HepG2 (cell line): Measurements from ENCODE around the gene IQCF5. TPM values are rescaled to one million over a fixed set of nuclear protein-coding genes. Genes with fewer than 3 reads are reported as not detected.

Experiments used
- ATAC-seq: fragments of 200-7000 bp; cut with Tn5 transposase; 3 replicates; pipeline ENCODE4 v1.9.1; 2020; ENCODE audit warnings: mild to moderate bottlenecking, moderate library complexity
- BruUV-seq: library from RNA; stranded (reverse); fragments of 400-500 nt; replicated peaks from 2 replicates; lab custom pipeline; 2021; lab: Mats Ljungman, UMichigan
- CTCF ChIA-PET: fragments of 300-600 bp; formaldehyde crosslinking; extraction: SDS; loops from one replicate; lab custom pipeline; 2021; ENCODE audit warnings: low total read pairs, inconsistent platforms, low intra/inter-chr PET ratio; lab: Yijun Ruan, JAX
- POLR2A ChIA-PET: fragments of 350-600 bp; sonication (Branson Sonifier 250); formaldehyde crosslinking; loops from one replicate; lab custom pipeline; 2020; ENCODE audit warnings: antibody characterized with exemption, inconsistent platforms; lab: Yijun Ruan, JAX
- DNase-seq: peaks from one replicate; pipeline ENCODE4 v3.0.0-alpha.2; 2015; ENCODE audit warnings: low spot score
- FAIRE-seq: peaks from 3 replicates; lab custom pipeline; 2011; peaks lifted over from hg19 to GRCh38; lab: Jason Lieb, UNC
- H2AFZ ChIP-seq: one replicate; pipeline ENCODE4 v1.6.1; 2011; ENCODE audit warnings: low read length, inconsistent platforms
- H3K27ac ChIP-seq: fragments of 300-600 bp; 3 replicates; pipeline ENCODE4 v1.8.0; 2011; ENCODE audit warnings: mixed run types, mild to moderate bottlenecking, mixed read lengths, low read length, inconsistent platforms; ENCODE audit not compliant: insufficient read depth; ENCODE audit errors: extremely low read length
- H3K27me3 ChIP-seq, 2 experiments: fragments of 200-600 bp in 1 of 2; 2 replicates in 1 of 2; 3 replicates in 1 of 2; pipeline versions ENCODE4 v1.6.0 to v1.8.0; 2011; ENCODE audit warnings: low read length in 2 of 2, mild to moderate bottlenecking in 2 of 2, moderate library complexity in 2 of 2, inconsistent platforms in 1 of 2; ENCODE audit not compliant: insufficient read depth in 2 of 2, control insufficient read depth in 1 of 2
- H3K36me3 ChIP-seq, 2 experiments: fragments of 200-600 bp in 1 of 2; replicated peaks in 1 of 2; 2 replicates in 1 of 2; 3 replicates in 1 of 2; pipeline versions ENCODE4 v1.5.1 to v1.8.0; 2011; ENCODE audit warnings: low read length in 2 of 2, inconsistent platforms in 1 of 2; ENCODE audit not compliant: insufficient read depth in 2 of 2, control insufficient read depth in 1 of 2
- H3K4me1 ChIP-seq: 2 replicates; pipeline ENCODE4 v1.5.1; 2012; ENCODE audit warnings: low read length, inconsistent platforms; ENCODE audit not compliant: insufficient read depth
- H3K4me2 ChIP-seq: 2 replicates; pipeline ENCODE4 v1.6.0; 2011; ENCODE audit warnings: low read depth, low read length, inconsistent platforms
- H3K4me3 ChIP-seq, 3 experiments: fragments of 200-600 bp in 1 of 3; sonication (generic), shearing (Covaris generic) in 1 of 3; replicated peaks in 1 of 3; 2 replicates each; pipeline ENCODE4 v1.5.1; 2011 to 2016; ENCODE audit warnings: low read length in 3 of 3, inconsistent platforms in 2 of 3, low read depth in 2 of 3, mild to moderate bottlenecking in 2 of 3, control low read depth in 1 of 3, mixed read lengths in 1 of 3; ENCODE audit not compliant: insufficient read depth in 1 of 3
- H3K79me2 ChIP-seq: one replicate; pipeline ENCODE4 v1.6.1; 2011; ENCODE audit warnings: low read length, inconsistent platforms; ENCODE audit not compliant: insufficient read depth
- H3K9ac ChIP-seq: 2 replicates; pipeline ENCODE4 v1.6.0; 2011; ENCODE audit warnings: mild to moderate bottlenecking, low read depth, low read length, inconsistent platforms; ENCODE audit not compliant: insufficient read depth
- H3K9me3 ChIP-seq: 2 replicates; pipeline ENCODE4 v1.5.1; 2012; ENCODE audit warnings: mild to moderate bottlenecking, low read length
- H4K20me1 ChIP-seq: 2 replicates; pipeline ENCODE4 v1.6.0; 2011; ENCODE audit warnings: inconsistent platforms, mild to moderate bottlenecking, low read length, moderate library complexity; ENCODE audit not compliant: insufficient read depth
- AHR ChIP-seq: IDR thresholded peaks from 2 replicates; pipeline ENCODE4 v1.6.1; 2018; ENCODE audit warnings: missing genetic modification reagents, missing compliant biosample characterization
- HNRNPH1 ChIP-seq: fragments of 200-400 bp; formaldehyde crosslinking; optimal IDR thresholded peaks from 2 replicates; pipeline ENCODE3; 2017; ENCODE audit warnings: mild to moderate bottlenecking, low read depth, low read length
- KLF9 ChIP-seq: IDR thresholded peaks from 2 replicates; pipeline ENCODE4 v1.6.1; 2016; ENCODE audit warnings: low read depth
- MAFF ChIP-seq: IDR thresholded peaks from 2 replicates; pipeline ENCODE4 v1.6.1; 2011; ENCODE audit warnings: low read depth, low read length, improper control_type of control experiment
- POLR2AphosphoS2 ChIP-seq: IDR thresholded peaks from 2 replicates; pipeline ENCODE4 v1.6.1; 2011; ENCODE audit warnings: low read depth, low read length, improper control_type of control experiment
- PPARG ChIP-seq: conservative IDR thresholded peaks from 2 replicates; pipeline ENCODE4 v1.6.1; 2016; ENCODE audit warnings: missing biosample characterization, missing genetic modification reagents
- SP4 ChIP-seq: sonication (generic); formaldehyde crosslinking; IDR thresholded peaks from 2 replicates; pipeline ENCODE4 v1.8.1; 2023; ENCODE audit warnings: mild to moderate bottlenecking, missing genetic modification reagents
- ZC3H4 ChIP-seq: sonication (generic); formaldehyde crosslinking; IDR thresholded peaks from 2 replicates; pipeline ENCODE4 v1.4.0; 2020; ENCODE audit warnings: missing genetic modification reagents, borderline replicate concordance
- ZNF230 ChIP-seq: sonication (generic); formaldehyde crosslinking; IDR thresholded peaks from 2 replicates; pipeline ENCODE4 v1.4.0; 2020; ENCODE audit warnings: mild to moderate bottlenecking, missing genetic modification reagents
- ZNF441 ChIP-seq: sonication (generic); formaldehyde crosslinking; IDR thresholded peaks from 2 replicates; pipeline ENCODE4 v1.7.0; 2021; ENCODE audit warnings: missing genetic modification reagents, borderline replicate concordance
- ZNF446 ChIP-seq: sonication (generic); formaldehyde crosslinking; IDR thresholded peaks from 2 replicates; pipeline ENCODE4 v1.5.0; 2020; ENCODE audit warnings: mild to moderate bottlenecking, missing genetic modification reagents
- ZNF552 ChIP-seq: sonication (generic); formaldehyde crosslinking; IDR thresholded peaks from 2 replicates; pipeline ENCODE4 v1.9.0; 2022; ENCODE audit warnings: missing genetic modification reagents, mild to moderate bottlenecking, borderline replicate concordance
- ZNF773 ChIP-seq: sonication (generic); formaldehyde crosslinking; IDR thresholded peaks from 2 replicates; pipeline ENCODE4 v1.4.0; 2020; ENCODE audit warnings: missing genetic modification reagents, borderline replicate concordance
- ZNF883 ChIP-seq: sonication (generic); formaldehyde crosslinking; IDR thresholded peaks from 2 replicates; pipeline ENCODE4 v1.5.1; 2020; ENCODE audit warnings: mild to moderate bottlenecking, missing genetic modification reagents; ENCODE audit errors: not compliant biosample characterization
- ZSCAN29 ChIP-seq: sonication (generic); formaldehyde crosslinking; conservative IDR thresholded peaks from 2 replicates; pipeline ENCODE4 v1.4.0; 2020; ENCODE audit warnings: mild to moderate bottlenecking, missing genetic modification reagents
- WGBS: methylation state at CpG from one replicate; pipeline ENCODE4 v1.1.6; 2017; ENCODE audit warnings: low lambda C conversion rate; 5-methylcytosine and 5-hydroxymethylcytosine counted together
- in situ Hi-C: cut with HindIII; loops from 2 replicates; pipeline ENCODE4 v1.10.0; 2017; ENCODE audit warnings: low pct_unique_long_range_greater_than_20kb; ENCODE audit not compliant: extremely low pct_ligation_motif_present
- intact Hi-C: fragments of 100-400 bp; cut with micrococcal nuclease; formaldehyde crosslinking; loops from one replicate; pipeline ENCODE4 v1.10.0; 2022; ENCODE audit not compliant: unreplicated experiment
- polyA plus RNA-seq, 8 experiments: library from polyadenylated mRNA; depleted of rRNA in 3 of 8; stranded (reverse) in 7 of 8; unstranded in 1 of 8; fragments of >200 nt; fragmentation: Illumina TruSeq in 4 of 8; extraction: Trizol in 4 of 8; gene quantifications; 2 replicates each; pipeline versions ENCODE4 v1.2.1 to v1.2.3, GENCODE V29; 2011 to 2016; ENCODE audit warnings: low read depth in 4 of 8, missing spikeins in 1 of 8, mixed read lengths in 1 of 8; ENCODE audit not compliant: insufficient read depth in 1 of 8
- total RNA-seq, 5 experiments: library from RNA; depleted of rRNA; stranded (reverse); fragments of >200 nt; fragmentation: Illumina TruSeq; extraction: Trizol; gene quantifications; 2 replicates each; pipeline ENCODE4 v1.2.3, GENCODE V29; 2016; ENCODE audit warnings: low read depth in 1 of 5
- TF ChIP-seq, protein P1 (sequence below): sonication (generic); formaldehyde crosslinking; IDR thresholded peaks from 2 replicates; pipeline ENCODE4 v1.4.0; 2020; ENCODE audit warnings: low read depth, mild to moderate bottlenecking, missing genetic modification reagents
- TF ChIP-seq, protein P2 (sequence below): sonication (generic); formaldehyde crosslinking; conservative IDR thresholded peaks from 2 replicates; pipeline ENCODE4 v1.4.0; 2020; ENCODE audit warnings: missing genetic modification reagents
- TF ChIP-seq, protein P3 (sequence below): sonication (generic); formaldehyde crosslinking; IDR thresholded peaks from 2 replicates; pipeline ENCODE4 v1.8.1; 2023; ENCODE audit warnings: mild to moderate bottlenecking, missing genetic modification reagents, borderline replicate concordance
- TF ChIP-seq, protein P4 (sequence below): sonication (generic); formaldehyde crosslinking; conservative IDR thresholded peaks from 2 replicates; pipeline ENCODE4 v1.4.0; 2020; ENCODE audit warnings: missing genetic modification reagents

IQCF5 gene
- total and polyA plus RNA-seq, 2 of the 13 experiments (the other 11 are each of a cell fraction or from before 2014, with no cell fraction given), result not detected

DNA sequence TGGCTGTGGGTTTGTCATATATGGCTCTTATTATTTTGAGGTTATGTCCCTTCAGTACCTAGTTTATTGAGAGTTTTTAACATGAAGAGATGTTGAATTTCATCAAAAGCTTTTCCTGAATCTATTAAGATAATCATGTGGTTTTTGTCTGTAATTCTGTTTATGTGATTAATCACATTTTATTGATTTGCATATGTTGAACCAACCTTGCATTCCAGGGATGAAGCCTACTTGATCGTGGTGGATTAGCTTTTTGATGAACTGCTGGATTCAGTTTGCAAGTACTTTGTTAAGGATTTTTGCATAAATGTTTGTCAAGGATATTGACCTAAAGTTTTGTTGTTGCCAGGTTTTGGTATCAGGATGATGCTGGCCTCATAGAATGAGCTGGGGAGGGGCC, 47.1 kb downstream of the IQCF5 start:
- Histone ChIP-seq H3K79me2 (no peaks in the 10 kb centered on the region), H3K27ac (no peak overlapping the region), H3K4me2 (no peak overlapping the region), H3K4me3 (no peak overlapping the region), H3K4me1 (no peaks in the 10 kb centered on the region), H3K36me3 (no peaks in the 10 kb centered on the region), H2AFZ (no peak overlapping the region), H3K9me3 (peaks cover 5% of the 10 kb centered on the region; the same call in 1 of the 2 replicates), H4K20me1 (no peaks in the 10 kb centered on the region), H3K9ac (no peak overlapping the region), H3K27me3 (peaks cover 0 to 3% of the 10 kb centered on the region in 2 experiments; a peak in 1 of 5 replicates)
- TF ChIP-seq, protein P1, sequence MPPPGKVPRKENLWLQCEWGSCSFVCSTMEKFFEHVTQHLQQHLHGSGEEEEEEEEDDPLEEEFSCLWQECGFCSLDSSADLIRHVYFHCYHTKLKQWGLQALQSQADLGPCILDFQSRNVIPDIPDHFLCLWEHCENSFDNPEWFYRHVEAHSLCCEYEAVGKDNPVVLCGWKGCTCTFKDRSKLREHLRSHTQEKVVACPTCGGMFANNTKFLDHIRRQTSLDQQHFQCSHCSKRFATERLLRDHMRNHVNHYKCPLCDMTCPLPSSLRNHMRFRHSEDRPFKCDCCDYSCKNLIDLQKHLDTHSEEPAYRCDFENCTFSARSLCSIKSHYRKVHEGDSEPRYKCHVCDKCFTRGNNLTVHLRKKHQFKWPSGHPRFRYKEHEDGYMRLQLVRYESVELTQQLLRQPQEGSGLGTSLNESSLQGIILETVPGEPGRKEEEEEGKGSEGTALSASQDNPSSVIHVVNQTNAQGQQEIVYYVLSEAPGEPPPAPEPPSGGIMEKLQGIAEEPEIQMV (CRISPR knock-in tag), result no peak
- TF ChIP-seq, protein P2, sequence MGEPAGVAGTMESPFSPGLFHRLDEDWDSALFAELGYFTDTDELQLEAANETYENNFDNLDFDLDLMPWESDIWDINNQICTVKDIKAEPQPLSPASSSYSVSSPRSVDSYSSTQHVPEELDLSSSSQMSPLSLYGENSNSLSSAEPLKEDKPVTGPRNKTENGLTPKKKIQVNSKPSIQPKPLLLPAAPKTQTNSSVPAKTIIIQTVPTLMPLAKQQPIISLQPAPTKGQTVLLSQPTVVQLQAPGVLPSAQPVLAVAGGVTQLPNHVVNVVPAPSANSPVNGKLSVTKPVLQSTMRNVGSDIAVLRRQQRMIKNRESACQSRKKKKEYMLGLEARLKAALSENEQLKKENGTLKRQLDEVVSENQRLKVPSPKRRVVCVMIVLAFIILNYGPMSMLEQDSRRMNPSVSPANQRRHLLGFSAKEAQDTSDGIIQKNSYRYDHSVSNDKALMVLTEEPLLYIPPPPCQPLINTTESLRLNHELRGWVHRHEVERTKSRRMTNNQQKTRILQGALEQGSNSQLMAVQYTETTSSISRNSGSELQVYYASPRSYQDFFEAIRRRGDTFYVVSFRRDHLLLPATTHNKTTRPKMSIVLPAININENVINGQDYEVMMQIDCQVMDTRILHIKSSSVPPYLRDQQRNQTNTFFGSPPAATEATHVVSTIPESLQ, result no peak
- TF ChIP-seq, protein P3, sequence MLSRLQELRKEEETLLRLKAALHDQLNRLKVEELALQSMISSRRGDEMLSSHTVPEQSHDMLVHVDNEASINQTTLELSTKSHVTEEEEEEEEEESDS, result no peak
- no peak for TF ChIP-seq KLF9 (CRISPR knock-in tag)
- no peak for TF ChIP-seq HNRNPH1
- TF ChIP-seq POLR2AphosphoS2, result no peak
- no peak for TF ChIP-seq ZNF773 (CRISPR knock-in tag)
- no peak for TF ChIP-seq AHR (CRISPR knock-in tag)
- TF ChIP-seq, protein P4, sequence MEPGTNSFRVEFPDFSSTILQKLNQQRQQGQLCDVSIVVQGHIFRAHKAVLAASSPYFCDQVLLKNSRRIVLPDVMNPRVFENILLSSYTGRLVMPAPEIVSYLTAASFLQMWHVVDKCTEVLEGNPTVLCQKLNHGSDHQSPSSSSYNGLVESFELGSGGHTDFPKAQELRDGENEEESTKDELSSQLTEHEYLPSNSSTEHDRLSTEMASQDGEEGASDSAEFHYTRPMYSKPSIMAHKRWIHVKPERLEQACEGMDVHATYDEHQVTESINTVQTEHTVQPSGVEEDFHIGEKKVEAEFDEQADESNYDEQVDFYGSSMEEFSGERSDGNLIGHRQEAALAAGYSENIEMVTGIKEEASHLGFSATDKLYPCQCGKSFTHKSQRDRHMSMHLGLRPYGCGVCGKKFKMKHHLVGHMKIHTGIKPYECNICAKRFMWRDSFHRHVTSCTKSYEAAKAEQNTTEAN (CRISPR knock-in tag), result no peak
- TF ChIP-seq ZSCAN29 (CRISPR knock-in tag), result no peak
- no peak for TF ChIP-seq MAFF
- no peak for TF ChIP-seq PPARG (CRISPR knock-in tag)
- no peak for TF ChIP-seq SP4 (CRISPR knock-in tag)
- no peak for TF ChIP-seq ZNF441 (CRISPR knock-in tag)
- TF ChIP-seq ZNF883 (CRISPR knock-in tag), result no peak
- no peak for TF ChIP-seq ZNF230 (CRISPR knock-in tag)
- no peak for TF ChIP-seq ZNF446 (CRISPR knock-in tag)
- no peak for TF ChIP-seq ZNF552 (CRISPR knock-in tag)
- no peak for TF ChIP-seq ZC3H4 (CRISPR knock-in tag)
- no TSS peak for BruUV-seq
- intact Hi-C loops, result no loop called here
- ChIA-PET CTCF (no interaction called here), POLR2A (no interaction called here)
- no peak for FAIRE-seq
- DNase-seq, result no peak
- no peak for ATAC-seq
- in situ Hi-C loops, result no loop called here
- 0% methylated on average over 1 of the region's 1 CpG for WGBS
